ES-I3 (cell line): ENCODE results near the gene ALDH3B1.

Experiments used
- H3K36me3 ChIP-seq: 2 replicates; pipeline ENCODE4 v1.6.1; 2013; ENCODE audit warnings: mild to moderate bottlenecking, low read length, control low read depth, moderate library complexity; ENCODE audit not compliant: insufficient read depth
- H3K4me1 ChIP-seq: 2 replicates; pipeline ENCODE4 v1.6.1; 2013; ENCODE audit warnings: mild to moderate bottlenecking, control low read depth, low read length; ENCODE audit not compliant: insufficient read depth
- H3K9ac ChIP-seq: 2 replicates; pipeline ENCODE4 v1.6.1; 2013; ENCODE audit warnings: low read depth, mild to moderate bottlenecking, low read length, moderate library complexity
- H3K9me3 ChIP-seq: 2 replicates; pipeline ENCODE4 v1.6.1; 2013; ENCODE audit warnings: mild to moderate bottlenecking, low read length, moderate library complexity; ENCODE audit not compliant: control insufficient read depth, insufficient read depth

The ALDH3B1 gene

GRCh38 chr11:68066742-68067141 is 56.6 kb downstream of the ALDH3B1 start:
- Histone ChIP-seq H3K36me3 (peaks cover 50% of the 10 kb centered on the region), H3K9me3 (no peaks in the 10 kb centered on the region), H3K4me1 (no peaks in the 10 kb centered on the region), H3K9ac (no peak overlapping the region)

- Histone ChIP-seq H3K36me3 (peaks cover 53% of the 10 kb centered on the region), H3K9me3 (no peaks in the 10 kb centered on the region), H3K9ac (no peak overlapping the region), H3K4me1 (no peaks in the 10 kb centered on the region)
Observed at GRCh38 chr11:68067991-68068390, 57.9 kb downstream of the ALDH3B1 start.

- Histone ChIP-seq H3K9ac (no peak overlapping the region), H3K36me3 (peaks cover 41% of the 10 kb centered on the region)
Observed at GRCh38 chr11:68071281-68072048, 61.3 kb downstream of the ALDH3B1 start.

GRCh38 chr11:68074584-68075352 is 64.6 kb downstream of the ALDH3B1 start:
- peaks cover 37% of the 10 kb centered on the region for H3K36me3 ChIP-seq
- no peaks in the 10 kb centered on the region for H3K9me3 ChIP-seq
- no peaks in the 10 kb centered on the region for H3K4me1 ChIP-seq
- no peak overlapping the region for H3K9ac ChIP-seq

More at GRCh38 chr11:68071281-68072048, 61.3 kb downstream of the ALDH3B1 start:
- no peaks in the 10 kb centered on the region for H3K4me1 ChIP-seq
- H3K9me3 ChIP-seq = no peaks in the 10 kb centered on the region

GRCh38 chr11:68076371-68077042 is 66.4 kb downstream of the ALDH3B1 start:
- Histone ChIP-seq H3K9me3 (no peaks in the 10 kb centered on the region), H3K36me3 (peaks cover 30% of the 10 kb centered on the region), H3K4me1 (no peaks in the 10 kb centered on the region)

GRCh38 chr11:68077617-68078582 is 67.8 kb downstream of the ALDH3B1 start:
- Histone ChIP-seq H3K4me1 (no peaks in the 10 kb centered on the region), H3K9ac (no peak overlapping the region), H3K36me3 (peaks cover 19% of the 10 kb centered on the region), H3K9me3 (no peaks in the 10 kb centered on the region)

More at GRCh38 chr11:68076371-68077042, 66.4 kb downstream of the ALDH3B1 start:
- no peak overlapping the region for H3K9ac ChIP-seq
